HepG2 (cell line): Measurements from ENCODE around the gene NOX3. TPM values are rescaled to one million over a fixed set of nuclear protein-coding genes. Genes with fewer than 3 reads are reported as not detected.

ENCODE experiments used
- BRF2 ChIP-seq: sonication (generic); formaldehyde crosslinking; IDR thresholded peaks from 2 replicates; pipeline ENCODE4 v1.8.1; 2022; ENCODE audit warnings: mild to moderate bottlenecking, missing genetic modification reagents
- FOXK1 ChIP-seq: sonication (generic); formaldehyde crosslinking; IDR thresholded peaks from 2 replicates; pipeline ENCODE4 v1.4.0; 2020; ENCODE audit warnings: low read depth, missing genetic modification reagents, borderline replicate concordance
- HNRNPH1 ChIP-seq: fragments of 200-400 bp; formaldehyde crosslinking; optimal IDR thresholded peaks from 2 replicates; pipeline ENCODE3; 2017; ENCODE audit warnings: mild to moderate bottlenecking, low read depth, low read length
- HOXA3 ChIP-seq: sonication (generic); formaldehyde crosslinking; IDR thresholded peaks from 2 replicates; pipeline ENCODE4 v1.5.0; 2020; ENCODE audit warnings: missing genetic modification reagents
- IRF2 ChIP-seq: IDR thresholded peaks from 2 replicates; pipeline ENCODE4 v1.6.1; 2018; ENCODE audit warnings: missing genetic modification reagents, missing compliant biosample characterization
- KDM3A ChIP-seq: IDR thresholded peaks from 2 replicates; pipeline ENCODE4 v1.6.1; 2018; ENCODE audit warnings: low read depth, missing compliant biosample characterization
- KLF16 ChIP-seq, 2 experiments: sonication (generic) in 1 of 2; formaldehyde crosslinking in 1 of 2; IDR thresholded peaks; 2 replicates each; pipeline versions ENCODE4 v1.6.1 to v1.8.0; 2016 to 2023; ENCODE audit warnings: missing genetic modification reagents in 2 of 2, missing compliant biosample characterization in 1 of 2
- MIXL1 ChIP-seq: IDR thresholded peaks from 2 replicates; pipeline ENCODE4 v1.6.1; 2016
- MLXIP ChIP-seq: sonication (generic); formaldehyde crosslinking; IDR thresholded peaks from 2 replicates; pipeline ENCODE4 v1.9.0; 2021; ENCODE audit warnings: missing genetic modification reagents, borderline replicate concordance
- NFIC ChIP-seq: IDR thresholded peaks from 2 replicates; pipeline ENCODE4 v1.6.1; 2012; ENCODE audit warnings: mild to moderate bottlenecking, low read length, inconsistent platforms
- PHF21A ChIP-seq: sonication (generic); formaldehyde crosslinking; IDR thresholded peaks from 2 replicates; pipeline ENCODE4 v1.5.0; 2020; ENCODE audit warnings: mild to moderate bottlenecking, missing genetic modification reagents
- SAP130 ChIP-seq: IDR thresholded peaks from 2 replicates; pipeline ENCODE4 v1.6.1; 2016; ENCODE audit warnings: low read depth
- SIN3A ChIP-seq: IDR thresholded peaks from 2 replicates; pipeline ENCODE4 v1.6.1; 2011; ENCODE audit warnings: low read depth, mild to moderate bottlenecking, control low read depth, low read length, borderline replicate concordance
- U2AF1 ChIP-seq: fragments of 200-400 bp; formaldehyde crosslinking; optimal IDR thresholded peaks from 2 replicates; pipeline ENCODE3; 2017; ENCODE audit warnings: mild to moderate bottlenecking, low read depth, low read length
- ZBTB7A ChIP-seq: sonication (generic); formaldehyde crosslinking; IDR thresholded peaks from 2 replicates; pipeline ENCODE4 v1.8.0; 2022; ENCODE audit warnings: mild to moderate bottlenecking, missing genetic modification reagents
- ZNF263 ChIP-seq: sonication (generic); formaldehyde crosslinking; IDR thresholded peaks from 2 replicates; pipeline ENCODE4 v1.4.0; 2020; ENCODE audit warnings: missing genetic modification reagents
- ZNF333 ChIP-seq: sonication (generic); formaldehyde crosslinking; IDR thresholded peaks from 2 replicates; pipeline ENCODE4 v1.4.0; 2020; ENCODE audit warnings: mild to moderate bottlenecking, missing genetic modification reagents, borderline replicate concordance
- ZNF343 ChIP-seq: sonication (generic); formaldehyde crosslinking; IDR thresholded peaks from 2 replicates; pipeline ENCODE4 v1.4.0; 2020; ENCODE audit warnings: mild to moderate bottlenecking, missing genetic modification reagents
- ZNF570 ChIP-seq: sonication (generic); formaldehyde crosslinking; IDR thresholded peaks from 2 replicates; pipeline ENCODE4 v1.4.0; 2020; ENCODE audit warnings: mild to moderate bottlenecking, missing genetic modification reagents, borderline replicate concordance
- ZNF607 ChIP-seq: sonication (generic); formaldehyde crosslinking; IDR thresholded peaks from 2 replicates; pipeline ENCODE4 v1.5.1; 2020; ENCODE audit warnings: missing genetic modification reagents, mild to moderate bottlenecking, borderline replicate concordance
- ZNF724P ChIP-seq: sonication (generic); formaldehyde crosslinking; IDR thresholded peaks from 2 replicates; pipeline ENCODE4 v1.8.0; 2022; ENCODE audit warnings: missing genetic modification reagents, borderline replicate concordance
- ZNF749 ChIP-seq: sonication (generic); formaldehyde crosslinking; IDR thresholded peaks from 2 replicates; pipeline ENCODE4 v1.8.0; 2022; ENCODE audit warnings: mild to moderate bottlenecking, missing genetic modification reagents, moderate library complexity, borderline replicate concordance
- polyA plus RNA-seq, 8 experiments: library from polyadenylated mRNA; depleted of rRNA in 3 of 8; stranded (reverse) in 7 of 8; unstranded in 1 of 8; fragments of >200 nt; fragmentation: Illumina TruSeq in 4 of 8; extraction: Trizol in 4 of 8; gene quantifications; 2 replicates each; pipeline versions ENCODE4 v1.2.1 to v1.2.3, GENCODE V29; 2011 to 2016; ENCODE audit warnings: low read depth in 4 of 8, missing spikeins in 1 of 8, mixed read lengths in 1 of 8; ENCODE audit not compliant: insufficient read depth in 1 of 8
- total RNA-seq, 5 experiments: library from RNA; depleted of rRNA; stranded (reverse); fragments of >200 nt; fragmentation: Illumina TruSeq; extraction: Trizol; gene quantifications; 2 replicates each; pipeline ENCODE4 v1.2.3, GENCODE V29; 2016; ENCODE audit warnings: low read depth in 1 of 5
- TF ChIP-seq, protein P1 (sequence below): sonication (generic); formaldehyde crosslinking; IDR thresholded peaks from 2 replicates; pipeline ENCODE4 v1.5.0; 2020; ENCODE audit warnings: mild to moderate bottlenecking, missing genetic modification reagents, moderate library complexity
- TF ChIP-seq, protein P2 (sequence below): sonication (generic); formaldehyde crosslinking; IDR thresholded peaks from 2 replicates; pipeline ENCODE4 v1.5.1; 2020; ENCODE audit warnings: mild to moderate bottlenecking, missing genetic modification reagents, moderate library complexity

Gene NOX3
- total and polyA plus RNA-seq, 2 of the 13 experiments (the other 11 are each of a cell fraction or from before 2014, with no cell fraction given) = 0.09 to 0.18 TPM

GRCh38 chr6:155495011-155495768, 39.6 kb upstream of the NOX3 start (continued):
- TF ChIP-seq NFIC = peak; percentile 78
- no peak for TF ChIP-seq ZNF333
- 0 out of 2 replicates have a peak, but pooled peaks have one; percentile 52 for TF ChIP-seq ZNF607 (CRISPR knock-in tag)
- peak; percentile 86 for TF ChIP-seq MIXL1 (CRISPR knock-in tag)
- TF ChIP-seq HNRNPH1 = no peak
- TF ChIP-seq ZNF263 (CRISPR knock-in tag) = no peak
- TF ChIP-seq U2AF1 = no peak
- peak in 1 of 2 experiments; percentile 87; a peak in 1 of 4 replicates for TF ChIP-seq KLF16 (CRISPR knock-in tag; IDR thresholded peaks at IDR 0.05)
- TF ChIP-seq SAP130 (CRISPR knock-in tag) = peak; percentile 52; the same call in 1 of the 2 replicates
- no peak for TF ChIP-seq MLXIP (CRISPR knock-in tag)
- 0 out of 2 replicates have a peak, but pooled peaks have one; percentile 44 for TF ChIP-seq BRF2
- TF ChIP-seq, protein P1, sequence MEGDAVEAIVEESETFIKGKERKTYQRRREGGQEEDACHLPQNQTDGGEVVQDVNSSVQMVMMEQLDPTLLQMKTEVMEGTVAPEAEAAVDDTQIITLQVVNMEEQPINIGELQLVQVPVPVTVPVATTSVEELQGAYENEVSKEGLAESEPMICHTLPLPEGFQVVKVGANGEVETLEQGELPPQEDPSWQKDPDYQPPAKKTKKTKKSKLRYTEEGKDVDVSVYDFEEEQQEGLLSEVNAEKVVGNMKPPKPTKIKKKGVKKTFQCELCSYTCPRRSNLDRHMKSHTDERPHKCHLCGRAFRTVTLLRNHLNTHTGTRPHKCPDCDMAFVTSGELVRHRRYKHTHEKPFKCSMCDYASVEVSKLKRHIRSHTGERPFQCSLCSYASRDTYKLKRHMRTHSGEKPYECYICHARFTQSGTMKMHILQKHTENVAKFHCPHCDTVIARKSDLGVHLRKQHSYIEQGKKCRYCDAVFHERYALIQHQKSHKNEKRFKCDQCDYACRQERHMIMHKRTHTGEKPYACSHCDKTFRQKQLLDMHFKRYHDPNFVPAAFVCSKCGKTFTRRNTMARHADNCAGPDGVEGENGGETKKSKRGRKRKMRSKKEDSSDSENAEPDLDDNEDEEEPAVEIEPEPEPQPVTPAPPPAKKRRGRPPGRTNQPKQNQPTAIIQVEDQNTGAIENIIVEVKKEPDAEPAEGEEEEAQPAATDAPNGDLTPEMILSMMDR (CRISPR knock-in tag) = peak; percentile 87
- no peak for TF ChIP-seq ZNF749 (CRISPR knock-in tag)
- no peak for TF ChIP-seq SIN3A
- TF ChIP-seq ZNF343 (CRISPR knock-in tag) = no peak
- TF ChIP-seq PHF21A = peak; percentile 44; the same call in 1 of the 2 replicates
- no peak for TF ChIP-seq ZNF724P
- TF ChIP-seq FOXK1 (CRISPR knock-in tag) = peak; percentile 44; the same call in 1 of the 2 replicates
- TF ChIP-seq ZBTB7A (CRISPR knock-in tag) = no peak
- peak; percentile 73 for TF ChIP-seq HOXA3
- TF ChIP-seq, protein P2, sequence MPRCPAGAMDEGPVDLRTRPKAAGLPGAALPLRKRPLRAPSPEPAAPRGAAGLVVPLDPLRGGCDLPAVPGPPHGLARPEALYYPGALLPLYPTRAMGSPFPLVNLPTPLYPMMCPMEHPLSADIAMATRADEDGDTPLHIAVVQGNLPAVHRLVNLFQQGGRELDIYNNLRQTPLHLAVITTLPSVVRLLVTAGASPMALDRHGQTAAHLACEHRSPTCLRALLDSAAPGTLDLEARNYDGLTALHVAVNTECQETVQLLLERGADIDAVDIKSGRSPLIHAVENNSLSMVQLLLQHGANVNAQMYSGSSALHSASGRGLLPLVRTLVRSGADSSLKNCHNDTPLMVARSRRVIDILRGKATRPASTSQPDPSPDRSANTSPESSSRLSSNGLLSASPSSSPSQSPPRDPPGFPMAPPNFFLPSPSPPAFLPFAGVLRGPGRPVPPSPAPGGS (CRISPR knock-in tag) = peak; percentile 73
- peak; percentile 73; the same call in 1 of the 2 replicates for TF ChIP-seq IRF2 (CRISPR knock-in tag)
- TF ChIP-seq KDM3A (CRISPR knock-in tag) = 0 out of 2 replicates have a peak, but pooled peaks have one; percentile 47
- no peak for TF ChIP-seq ZNF570 (CRISPR knock-in tag)
